GM19240 (cell line): ENCODE measurements around the gene CCDC170.
"Not testable (repeated sequence)": the region's sequence is repeated elsewhere in the genome, so short reads cannot be mapped to it uniquely, and the experiment has no call there.

Experiments
- DNase-seq: peaks from one replicate; pipeline ENCODE4 v3.0.0; 2011; ENCODE audit warnings: low spot score; ENCODE audit not compliant: insufficient read length

CCDC170 gene

GRCh38 chr6:151493804-151494234 lies at the start of gene CCDC170:
Gene CCDC170, plus strand, starts transcription at chr6:151494017. Its CDS starts 112 bp downstream, at chr6:151494129.
- DNase-seq, result no peak

GRCh38 chr6:151445482-151445881 lies 48.3 kb upstream of the CCDC170 start:
- no peak for DNase-seq

GRCh38 chr6:151447237-151447636 lies 46.6 kb upstream of the CCDC170 start:
- no peak for DNase-seq

- no peak for DNase-seq
These were observed 45.2 kb upstream of the CCDC170 start for GRCh38 chr6:151448623-151449022.

GRCh38 chr6:151450928-151451327 lies 42.9 kb upstream of the CCDC170 start:
- DNase-seq, result not testable (repeated sequence)

- DNase-seq, result no peak
These were observed 42.3 kb upstream of the CCDC170 start for GRCh38 chr6:151451417-151451949.

DNA sequence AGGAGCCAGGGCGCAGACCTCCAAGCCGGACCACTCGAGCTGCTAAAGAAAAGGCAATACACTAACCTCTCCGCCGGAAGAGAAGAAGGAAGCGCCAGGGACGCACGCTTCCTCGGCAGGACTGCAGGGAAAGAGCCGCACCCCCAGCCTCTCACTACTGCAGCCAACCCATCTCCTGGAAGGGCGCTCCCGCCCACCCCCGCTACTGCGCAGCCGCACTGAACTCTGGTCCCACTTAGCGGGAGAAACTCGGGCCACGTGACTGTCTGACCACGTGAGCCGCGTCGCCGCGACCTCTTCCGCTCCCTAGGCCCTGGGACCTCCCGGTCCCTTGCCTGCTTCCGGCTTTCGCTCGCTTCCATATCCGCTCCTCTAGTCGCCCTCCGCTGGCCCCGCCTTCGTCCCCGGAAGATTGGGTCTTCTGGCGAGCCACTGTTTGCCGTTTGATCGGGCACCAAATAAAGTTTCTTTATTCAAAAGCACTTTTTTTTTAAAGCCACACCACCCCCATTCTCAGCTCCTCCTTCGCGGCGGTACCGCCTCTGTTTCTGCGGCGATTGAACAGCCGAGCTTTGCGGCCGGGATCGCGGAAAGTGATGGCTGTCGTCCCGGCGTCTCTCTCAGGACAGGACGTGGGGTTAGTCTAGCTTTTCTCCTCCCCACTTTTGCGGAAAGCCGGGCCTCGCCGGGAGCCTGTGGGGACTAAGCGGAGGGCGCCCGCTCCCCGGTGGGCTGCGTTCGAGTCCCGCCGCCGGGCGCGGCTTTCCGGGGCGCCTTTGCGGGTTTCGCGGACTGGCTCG lies 41.7 kb upstream of the CCDC170 start, which contains the start of gene RMND1:
Gene RMND1 (minus strand): TSS at position 177 of the 800 bp plus-strand sequence. CDS start 6,315 bp downstream, outside the sequence.
- DNase-seq, result peak; percentile 96

DNA sequence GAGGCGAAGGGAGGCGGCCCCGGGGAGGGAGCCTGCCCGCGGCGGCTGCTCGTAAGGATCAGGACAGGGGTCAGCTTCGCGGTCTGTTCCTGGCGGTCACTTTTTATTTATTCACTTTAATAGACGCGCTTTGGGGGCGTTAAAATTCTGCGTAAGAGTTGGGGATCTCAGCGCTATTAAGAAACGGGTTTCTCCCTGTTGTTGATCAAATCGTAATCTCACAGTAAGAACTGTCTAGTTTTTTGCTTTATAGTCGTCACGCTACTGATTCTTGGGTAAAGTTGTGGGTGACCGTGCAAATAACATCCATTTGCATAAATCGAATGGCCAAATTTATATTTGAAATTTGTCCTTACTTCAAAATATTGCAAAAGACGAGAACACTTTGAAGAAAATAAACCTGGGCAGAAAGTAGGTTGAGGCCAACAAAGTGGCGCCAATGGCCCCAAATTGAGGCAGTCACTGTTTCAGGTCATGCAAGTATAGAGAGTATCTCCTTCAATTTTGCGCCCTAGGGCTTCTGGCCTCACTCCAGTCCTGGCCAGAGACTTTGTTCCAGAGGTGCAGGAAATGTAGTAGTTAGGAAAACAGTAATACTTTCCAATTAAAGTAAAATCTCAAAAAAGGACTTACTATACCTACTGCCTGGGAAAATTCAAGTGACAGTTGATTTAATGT lies 40.9 kb upstream of the CCDC170 start:
- DNase-seq, result no peak

DNA sequence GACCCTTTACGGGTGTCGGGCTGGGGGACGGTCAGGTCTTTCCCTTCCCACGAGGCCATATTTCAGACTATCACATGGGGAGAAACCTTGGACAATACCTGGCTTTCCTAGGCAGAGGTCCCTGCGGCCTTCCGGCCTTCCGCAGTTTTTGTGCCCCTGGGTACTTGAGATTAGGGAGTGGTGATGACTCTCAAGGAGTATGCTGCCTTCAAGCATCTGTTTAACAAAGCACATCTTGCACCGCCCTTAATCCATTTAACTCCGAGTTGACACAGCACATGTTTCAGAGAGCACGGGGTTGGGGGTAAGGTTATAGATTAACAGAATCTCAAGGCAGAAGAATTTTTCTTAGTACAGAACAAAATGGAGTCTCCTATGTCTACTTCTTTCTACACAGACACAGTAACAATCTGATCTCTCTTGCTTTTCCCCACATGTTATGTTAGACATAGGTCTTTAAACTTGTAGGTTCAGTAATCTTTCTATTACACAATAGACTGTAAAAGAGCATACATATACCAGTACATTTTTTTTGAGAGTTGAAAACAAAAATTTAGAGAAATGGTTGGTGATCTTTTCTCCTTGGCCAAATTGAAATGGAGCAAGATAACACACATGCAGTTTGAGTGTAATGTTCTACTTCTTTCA lies 37.9 kb upstream of the CCDC170 start:
- DNase-seq, result not testable (repeated sequence)

DNA sequence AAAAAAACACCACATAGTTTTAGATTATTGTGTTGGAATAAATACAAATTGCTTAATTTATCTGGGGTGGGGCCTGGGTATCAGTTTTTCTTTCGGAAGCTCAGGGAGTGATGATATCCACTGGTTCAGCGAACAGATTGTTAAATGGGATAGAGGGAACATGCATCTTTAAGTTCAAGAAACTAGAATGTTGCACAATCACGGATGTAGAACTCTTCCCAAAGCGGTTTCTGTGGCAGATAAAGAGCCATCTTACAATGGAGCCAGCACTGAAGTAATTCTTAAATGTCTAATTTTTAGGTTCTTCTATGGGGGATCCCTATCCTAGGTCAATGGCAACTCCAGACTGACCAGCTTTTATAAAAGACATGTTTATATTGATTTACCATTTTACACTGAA lies 32.1 kb upstream of the CCDC170 start:
- no peak for DNase-seq

DNA sequence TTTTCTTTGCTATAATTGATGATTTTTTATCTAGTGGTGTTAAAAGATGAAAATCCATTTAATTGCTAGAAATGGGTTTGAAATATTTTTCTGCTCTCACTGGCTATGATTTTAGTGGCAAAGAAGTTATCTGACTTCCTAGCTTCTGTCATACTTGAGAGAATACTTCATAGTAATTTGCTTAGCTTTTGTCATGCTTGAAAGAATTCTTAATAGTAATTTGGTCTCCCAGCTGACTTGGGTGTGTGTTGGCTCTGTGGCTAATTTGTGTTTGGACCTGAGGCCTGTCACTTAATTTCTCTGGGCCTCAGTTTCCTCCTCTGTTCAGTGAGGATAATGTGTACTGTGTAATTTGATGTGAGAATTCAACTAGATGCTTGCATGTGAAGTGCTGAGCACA lies 29.1 kb upstream of the CCDC170 start:
- no peak for DNase-seq

DNA sequence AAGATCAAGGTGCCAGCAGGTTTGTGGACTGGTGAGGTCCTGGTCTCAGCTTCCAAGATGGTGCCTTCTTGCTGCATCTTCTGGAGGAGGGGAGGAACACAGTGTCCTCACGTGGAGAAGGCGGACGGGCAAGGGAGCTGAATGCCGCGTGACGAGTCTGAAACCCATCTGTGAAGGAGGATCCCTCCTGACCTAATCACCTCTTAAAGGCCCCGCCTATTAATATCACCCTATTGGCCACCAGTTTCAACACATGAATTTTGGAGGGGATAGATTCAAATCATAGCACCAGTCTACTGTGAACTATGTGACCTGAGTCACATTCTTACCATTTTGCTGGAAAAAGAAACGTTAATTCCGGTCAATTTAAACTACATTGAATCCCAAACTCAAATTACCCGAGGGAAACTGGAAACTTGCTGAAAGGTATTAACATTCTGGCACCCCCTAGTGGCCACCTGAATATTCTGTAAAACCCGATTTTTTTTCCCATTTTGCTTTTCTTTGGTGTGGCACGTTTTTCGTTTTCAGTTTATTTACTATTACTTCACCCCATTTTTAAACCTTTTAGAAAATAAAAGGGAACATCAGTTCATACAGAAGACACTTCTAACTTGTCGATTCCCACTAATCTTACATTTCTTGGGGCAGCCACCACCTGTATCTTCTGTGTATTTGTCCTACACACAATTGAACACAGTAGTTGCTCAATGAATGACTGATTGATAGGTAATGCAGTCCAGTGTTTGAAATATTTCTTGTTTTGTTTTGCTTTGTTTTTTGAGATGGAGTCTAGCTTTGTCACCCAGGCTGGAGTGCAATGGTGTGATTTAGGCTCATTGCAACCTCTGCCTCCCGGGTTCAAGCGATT lies 17.9 kb upstream of the CCDC170 start:
- no peak for DNase-seq

- DNase-seq, result no peak
These were observed 16.1 kb upstream of the CCDC170 start for GRCh38 chr6:151477726-151478125.

GRCh38 chr6:151478670-151479069 lies 15.1 kb upstream of the CCDC170 start:
- no peak for DNase-seq

GRCh38 chr6:151481786-151482185 lies 12.0 kb upstream of the CCDC170 start:
- DNase-seq, result no peak

DNA sequence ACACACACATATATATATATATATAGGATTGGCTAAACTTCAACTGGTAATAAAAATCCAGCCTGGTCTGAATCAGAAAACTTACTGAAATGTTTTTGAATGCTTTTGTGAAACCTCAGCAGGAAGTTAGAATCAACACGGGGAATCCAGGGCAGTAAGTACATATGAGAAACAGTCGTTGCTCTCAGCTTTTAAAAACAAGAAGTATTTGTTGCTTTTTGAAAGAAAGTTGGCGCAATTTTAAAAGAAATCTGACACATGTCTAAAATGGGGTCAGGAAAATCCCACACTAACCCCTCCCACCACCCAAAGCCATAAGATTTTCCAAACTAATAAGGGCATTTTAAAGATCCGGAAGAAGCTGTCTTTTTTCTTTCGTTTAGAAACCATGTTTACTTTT lies 11.5 kb upstream of the CCDC170 start:
- no peak for DNase-seq

GRCh38 chr6:151483994-151484393 lies 9.8 kb upstream of the CCDC170 start:
- DNase-seq, result no peak

GRCh38 chr6:151488226-151488625 lies 5.6 kb upstream of the CCDC170 start:
- no peak for DNase-seq

DNA sequence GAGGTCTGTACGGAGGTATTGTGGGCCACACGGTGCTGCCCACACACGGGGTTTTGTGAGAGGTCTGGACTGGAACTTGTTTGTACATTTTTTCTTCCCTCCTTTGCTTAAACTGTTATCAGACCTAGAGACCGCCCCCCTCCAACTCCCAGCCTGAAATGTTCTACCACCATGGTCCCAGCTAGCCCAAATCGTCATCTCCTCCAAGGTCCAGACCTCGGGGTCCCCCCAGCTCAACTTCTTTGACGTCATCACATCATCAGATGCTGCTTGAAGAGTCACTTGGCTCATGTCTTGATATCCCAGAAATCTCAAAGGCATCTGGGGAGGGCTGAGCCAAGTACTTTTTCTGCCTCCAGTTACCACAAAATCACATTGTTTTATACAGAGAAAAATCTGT lies 2.8 kb upstream of the CCDC170 start:
- DNase-seq, result no peak

- no peak for DNase-seq
These were observed 535 bp upstream of the CCDC170 start for GRCh38 chr6:151493161-151493803.
